ENCODE measurements around the gene SRPK3.

DNA sequence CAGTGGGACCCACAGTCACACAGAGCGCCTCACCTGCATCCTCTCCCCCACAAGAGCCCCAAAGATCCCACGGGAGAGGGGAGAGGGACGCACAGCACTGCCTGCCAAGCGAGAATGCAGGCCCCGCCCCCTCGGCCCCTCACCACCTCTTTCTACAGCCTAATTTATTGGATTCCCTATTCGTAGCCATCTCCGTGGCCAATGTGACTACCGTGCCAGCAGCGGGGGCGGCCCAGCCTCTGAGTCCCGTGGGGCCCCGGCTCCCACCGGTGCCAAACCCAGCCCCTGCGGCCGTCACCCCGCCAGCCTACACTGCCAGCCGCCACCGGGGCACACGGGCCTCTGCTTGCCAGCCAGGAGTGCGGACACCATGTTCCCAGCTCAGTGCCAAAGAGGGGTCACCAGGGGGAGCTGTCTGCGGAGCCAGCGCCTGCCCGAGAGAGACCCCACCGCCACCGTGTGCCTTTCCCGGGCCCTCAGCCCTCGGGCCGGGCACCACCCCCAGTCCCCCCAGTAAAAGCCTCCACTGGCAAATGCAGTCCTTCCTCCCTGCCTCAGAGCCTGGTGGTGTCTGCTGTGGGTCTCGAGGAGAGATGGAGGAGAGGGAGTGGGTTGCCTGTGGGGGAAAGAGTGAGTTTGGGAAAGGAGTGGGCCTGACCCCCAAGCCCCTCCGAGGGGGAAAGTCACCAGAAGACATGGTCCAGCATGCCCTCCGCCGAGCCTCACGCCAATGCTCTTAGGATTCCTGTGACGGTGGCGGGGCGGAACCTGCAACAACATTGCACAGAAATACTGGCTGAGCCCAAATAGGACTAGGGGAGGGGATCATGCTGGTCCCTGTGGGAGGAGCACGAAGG lies 36.4 kb upstream of the SRPK3 start:
- no peak for TF ChIP-seq EP300 (IDR thresholded peaks at IDR 0.05; ENCODE audit: borderline replicate concordance)
- no peak for TF ChIP-seq TCF12 (IDR thresholded peaks at IDR 0.05; ENCODE audit: low read depth)
- TF ChIP-seq, protein P1, sequence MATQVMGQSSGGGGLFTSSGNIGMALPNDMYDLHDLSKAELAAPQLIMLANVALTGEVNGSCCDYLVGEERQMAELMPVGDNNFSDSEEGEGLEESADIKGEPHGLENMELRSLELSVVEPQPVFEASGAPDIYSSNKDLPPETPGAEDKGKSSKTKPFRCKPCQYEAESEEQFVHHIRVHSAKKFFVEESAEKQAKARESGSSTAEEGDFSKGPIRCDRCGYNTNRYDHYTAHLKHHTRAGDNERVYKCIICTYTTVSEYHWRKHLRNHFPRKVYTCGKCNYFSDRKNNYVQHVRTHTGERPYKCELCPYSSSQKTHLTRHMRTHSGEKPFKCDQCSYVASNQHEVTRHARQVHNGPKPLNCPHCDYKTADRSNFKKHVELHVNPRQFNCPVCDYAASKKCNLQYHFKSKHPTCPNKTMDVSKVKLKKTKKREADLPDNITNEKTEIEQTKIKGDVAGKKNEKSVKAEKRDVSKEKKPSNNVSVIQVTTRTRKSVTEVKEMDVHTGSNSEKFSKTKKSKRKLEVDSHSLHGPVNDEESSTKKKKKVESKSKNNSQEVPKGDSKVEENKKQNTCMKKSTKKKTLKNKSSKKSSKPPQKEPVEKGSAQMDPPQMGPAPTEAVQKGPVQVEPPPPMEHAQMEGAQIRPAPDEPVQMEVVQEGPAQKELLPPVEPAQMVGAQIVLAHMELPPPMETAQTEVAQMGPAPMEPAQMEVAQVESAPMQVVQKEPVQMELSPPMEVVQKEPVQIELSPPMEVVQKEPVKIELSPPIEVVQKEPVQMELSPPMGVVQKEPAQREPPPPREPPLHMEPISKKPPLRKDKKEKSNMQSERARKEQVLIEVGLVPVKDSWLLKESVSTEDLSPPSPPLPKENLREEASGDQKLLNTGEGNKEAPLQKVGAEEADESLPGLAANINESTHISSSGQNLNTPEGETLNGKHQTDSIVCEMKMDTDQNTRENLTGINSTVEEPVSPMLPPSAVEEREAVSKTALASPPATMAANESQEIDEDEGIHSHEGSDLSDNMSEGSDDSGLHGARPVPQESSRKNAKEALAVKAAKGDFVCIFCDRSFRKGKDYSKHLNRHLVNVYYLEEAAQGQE (IDR thresholded peaks at IDR 0.05; ENCODE audit: low read depth) = no peak
- TF ChIP-seq, protein P2, sequence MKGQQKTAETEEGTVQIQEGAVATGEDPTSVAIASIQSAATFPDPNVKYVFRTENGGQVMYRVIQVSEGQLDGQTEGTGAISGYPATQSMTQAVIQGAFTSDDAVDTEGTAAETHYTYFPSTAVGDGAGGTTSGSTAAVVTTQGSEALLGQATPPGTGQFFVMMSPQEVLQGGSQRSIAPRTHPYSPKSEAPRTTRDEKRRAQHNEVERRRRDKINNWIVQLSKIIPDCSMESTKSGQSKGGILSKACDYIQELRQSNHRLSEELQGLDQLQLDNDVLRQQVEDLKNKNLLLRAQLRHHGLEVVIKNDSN (IDR thresholded peaks at IDR 0.05) = no peak
- TF ChIP-seq ZBTB7A (IDR thresholded peaks at IDR 0.05; ENCODE audit: low read depth) = no peak
- TF ChIP-seq, protein P3, sequence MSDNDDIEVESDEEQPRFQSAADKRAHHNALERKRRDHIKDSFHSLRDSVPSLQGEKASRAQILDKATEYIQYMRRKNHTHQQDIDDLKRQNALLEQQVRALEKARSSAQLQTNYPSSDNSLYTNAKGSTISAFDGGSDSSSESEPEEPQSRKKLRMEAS (IDR thresholded peaks at IDR 0.05) = no peak
- no peak for TF ChIP-seq YY1 (IDR thresholded peaks at IDR 0.05; ENCODE audit: low read depth)
- no peak for TF ChIP-seq RAD21 (IDR thresholded peaks at IDR 0.05; ENCODE audit: low read depth)
- TF ChIP-seq CEBPB (IDR thresholded peaks at IDR 0.05) = no peak
- no peak for TF ChIP-seq CREB1 (IDR thresholded peaks at IDR 0.05; ENCODE audit: low read depth)
- TF ChIP-seq TEAD4 (IDR thresholded peaks at IDR 0.05) = no peak
- no peak for TF ChIP-seq FOXM1 (IDR thresholded peaks at IDR 0.05; ENCODE audit: borderline replicate concordance, low read depth)
